WTC11 (cell line): ENCODE results near the gene ZMAT1.

Source experiments
- E2F1 ChIP-seq: sonication (generic); formaldehyde crosslinking; IDR thresholded peaks from 2 replicates; pipeline ENCODE4 v1.8.0; 2022; ENCODE audit warnings: mild to moderate bottlenecking, missing genetic modification reagents
- FOXK1 ChIP-seq: sonication (generic); formaldehyde crosslinking; IDR thresholded peaks from 2 replicates; pipeline ENCODE4 v1.8.0; 2022; ENCODE audit warnings: mild to moderate bottlenecking, moderate library complexity, missing genetic modification reagents
- USF1 ChIP-seq: sonication (generic); formaldehyde crosslinking; IDR thresholded peaks from 2 replicates; pipeline ENCODE4 v1.8.0; 2022; ENCODE audit warnings: mild to moderate bottlenecking, missing genetic modification reagents
- ZNF425 ChIP-seq: fragments of 250-450 bp; sonication (Bioruptor Pico); conservative IDR thresholded peaks from 2 replicates; pipeline ENCODE4 v1.9.0; 2021; ENCODE audit warnings: mild to moderate bottlenecking
- TF ChIP-seq, protein P1 (sequence below): fragments of 200-600 bp; IDR thresholded peaks from 2 replicates; pipeline ENCODE4 v1.8.0; 2022; ENCODE audit warnings: antibody characterized with exemption

DNA sequence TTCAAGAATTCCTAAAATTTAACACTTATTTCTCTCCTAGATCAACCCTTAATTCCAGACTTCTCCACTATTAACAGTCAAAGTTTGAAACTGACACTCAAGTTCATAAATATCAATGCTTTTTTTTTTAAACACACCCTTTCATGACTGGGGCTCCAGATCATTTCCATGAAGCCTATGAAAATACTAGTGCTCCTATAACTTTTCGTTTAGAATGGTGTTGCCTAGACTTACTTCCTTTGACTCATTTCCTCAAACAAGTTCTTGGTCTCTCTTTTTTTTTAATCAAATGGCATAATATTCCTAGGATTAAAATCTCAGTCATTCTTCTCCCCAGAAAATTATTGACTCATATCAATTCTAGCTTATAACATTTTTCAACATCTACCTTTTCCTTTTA is 13.1 kb downstream of the ZMAT1 start:
- TF ChIP-seq, protein P1, sequence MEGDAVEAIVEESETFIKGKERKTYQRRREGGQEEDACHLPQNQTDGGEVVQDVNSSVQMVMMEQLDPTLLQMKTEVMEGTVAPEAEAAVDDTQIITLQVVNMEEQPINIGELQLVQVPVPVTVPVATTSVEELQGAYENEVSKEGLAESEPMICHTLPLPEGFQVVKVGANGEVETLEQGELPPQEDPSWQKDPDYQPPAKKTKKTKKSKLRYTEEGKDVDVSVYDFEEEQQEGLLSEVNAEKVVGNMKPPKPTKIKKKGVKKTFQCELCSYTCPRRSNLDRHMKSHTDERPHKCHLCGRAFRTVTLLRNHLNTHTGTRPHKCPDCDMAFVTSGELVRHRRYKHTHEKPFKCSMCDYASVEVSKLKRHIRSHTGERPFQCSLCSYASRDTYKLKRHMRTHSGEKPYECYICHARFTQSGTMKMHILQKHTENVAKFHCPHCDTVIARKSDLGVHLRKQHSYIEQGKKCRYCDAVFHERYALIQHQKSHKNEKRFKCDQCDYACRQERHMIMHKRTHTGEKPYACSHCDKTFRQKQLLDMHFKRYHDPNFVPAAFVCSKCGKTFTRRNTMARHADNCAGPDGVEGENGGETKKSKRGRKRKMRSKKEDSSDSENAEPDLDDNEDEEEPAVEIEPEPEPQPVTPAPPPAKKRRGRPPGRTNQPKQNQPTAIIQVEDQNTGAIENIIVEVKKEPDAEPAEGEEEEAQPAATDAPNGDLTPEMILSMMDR = no peak
- TF ChIP-seq FOXK1 (CRISPR knock-in tag) = no peak
- no peak for TF ChIP-seq E2F1 (CRISPR knock-in tag)
- no peak for TF ChIP-seq USF1 (CRISPR knock-in tag)
- no peak for TF ChIP-seq ZNF425 (CRISPR knock-in tag)
